Stimulated activated CD4-positive, alpha-beta T cell treated with anti-CD3 and anti-CD28 coated beads, Interleukin-4, amount 100 ng/mL, for 1 hour (primary cell): ENCODE data around the gene KRT17.
"Not testable (repeated sequence)": the region's sequence is repeated elsewhere in the genome, so short reads cannot be mapped to it uniquely, and the experiment has no call there.

Experiments used
- DNase-seq: peaks from one replicate; pipeline ENCODE4 v3.0.0-alpha.2; 2020

Gene KRT17

GRCh38 chr17:41619036-41619926 lies 5.1 kb downstream of the KRT17 start:
- no peak for DNase-seq

GRCh38 chr17:41618341-41619035 lies 5.9 kb downstream of the KRT17 start:
- no peak for DNase-seq

- DNase-seq = no peak
Observed at GRCh38 chr17:41617698-41618097, 6.7 kb downstream of the KRT17 start.

GRCh38 chr17:41617136-41617535 lies 7.2 kb downstream of the KRT17 start:
- no peak for DNase-seq

- not testable (repeated sequence) for DNase-seq
Observed at GRCh38 chr17:41616486-41616885, 7.9 kb downstream of the KRT17 start.

GRCh38 chr17:41615454-41615853 lies 8.9 kb downstream of the KRT17 start:
- no peak for DNase-seq

GRCh38 chr17:41614767-41615166 lies 9.6 kb downstream of the KRT17 start:
- DNase-seq = not testable (repeated sequence)

GRCh38 chr17:41614098-41614497 lies 10.3 kb downstream of the KRT17 start:
- no peak for DNase-seq

GRCh38 chr17:41613277-41614082 lies 10.9 kb downstream of the KRT17 start:
- DNase-seq = no peak

GRCh38 chr17:41612376-41613160 lies 11.8 kb downstream of the KRT17 start, which contains the start of gene KRT16:
Gene KRT16 (minus strand): TSS chr17:41612767. CDS start chr17:41612688, 79 bp downstream.
- not testable (repeated sequence) for DNase-seq

GRCh38 chr17:41610965-41611640 lies 13.3 kb downstream of the KRT17 start:
- DNase-seq = no peak

GRCh38 chr17:41610061-41610517 lies 14.3 kb downstream of the KRT17 start:
- not testable (repeated sequence) for DNase-seq

GRCh38 chr17:41606930-41607329 lies 17.4 kb downstream of the KRT17 start:
- not testable (repeated sequence) for DNase-seq

- DNase-seq = no peak
Observed at GRCh38 chr17:41602524-41602923, 21.9 kb downstream of the KRT17 start.

GRCh38 chr17:41600318-41600717 lies 24.1 kb downstream of the KRT17 start:
- DNase-seq = no peak

- no peak for DNase-seq
Observed at GRCh38 chr17:41599680-41600079, 24.7 kb downstream of the KRT17 start.

GRCh38 chr17:41595585-41595984 lies 28.8 kb downstream of the KRT17 start:
- no peak for DNase-seq

GRCh38 chr17:41594363-41594915 lies 29.9 kb downstream of the KRT17 start:
- DNase-seq = no peak

- no peak for DNase-seq
Observed at GRCh38 chr17:41593306-41593981, 30.9 kb downstream of the KRT17 start.

- DNase-seq = no peak
Observed at GRCh38 chr17:41592601-41593305, 31.6 kb downstream of the KRT17 start.
